RCC 7860 (cell line): ENCODE measurements around the gene MDFIC.

Source experiments
- DNase-seq: peaks from one replicate; pipeline ENCODE4 v3.0.0-alpha.2; 2015; ENCODE audit warnings: low spot score
- FAIRE-seq: peaks from 2 replicates; lab custom pipeline; 2012; peaks lifted over from hg19 to GRCh38; lab: Jason Lieb, UNC

MDFIC gene

DNA sequence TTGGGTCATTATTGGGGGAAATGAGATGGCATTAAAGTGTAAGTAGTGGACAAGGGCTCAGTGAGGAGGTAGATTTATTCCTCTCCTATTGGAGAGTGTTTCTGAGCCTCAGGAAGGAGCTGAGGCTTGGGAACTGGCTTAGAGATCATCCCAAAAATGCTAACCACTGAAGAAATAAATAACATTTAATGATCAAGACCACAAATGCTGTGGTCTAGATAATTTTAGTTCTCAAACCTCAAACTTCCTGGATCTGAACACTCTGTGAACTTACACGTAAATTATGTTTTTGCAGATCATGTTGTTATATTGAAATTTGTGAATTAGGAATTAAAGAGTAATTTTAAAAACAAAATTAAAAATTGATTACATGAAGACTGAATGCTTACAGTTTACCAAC is 27.3 kb downstream of the MDFIC start:
- no peak for DNase-seq
- FAIRE-seq = no peak

- DNase-seq (no peak), FAIRE-seq (no peak)
Measured at GRCh38 chr7:114952296-114952695, 30.4 kb downstream of the MDFIC start.

GRCh38 chr7:114953724-114954123 is 31.8 kb downstream of the MDFIC start:
- FAIRE-seq (no peak), DNase-seq (no peak)

GRCh38 chr7:114956702-114957101 is 34.8 kb downstream of the MDFIC start:
- FAIRE-seq = no peak
- no peak for DNase-seq

- FAIRE-seq (no peak), DNase-seq (no peak)
Measured at GRCh38 chr7:114957444-114957843, 35.5 kb downstream of the MDFIC start.

GRCh38 chr7:114959931-114960330 is 38.0 kb downstream of the MDFIC start:
- DNase-seq = no peak
- no peak for FAIRE-seq

DNA sequence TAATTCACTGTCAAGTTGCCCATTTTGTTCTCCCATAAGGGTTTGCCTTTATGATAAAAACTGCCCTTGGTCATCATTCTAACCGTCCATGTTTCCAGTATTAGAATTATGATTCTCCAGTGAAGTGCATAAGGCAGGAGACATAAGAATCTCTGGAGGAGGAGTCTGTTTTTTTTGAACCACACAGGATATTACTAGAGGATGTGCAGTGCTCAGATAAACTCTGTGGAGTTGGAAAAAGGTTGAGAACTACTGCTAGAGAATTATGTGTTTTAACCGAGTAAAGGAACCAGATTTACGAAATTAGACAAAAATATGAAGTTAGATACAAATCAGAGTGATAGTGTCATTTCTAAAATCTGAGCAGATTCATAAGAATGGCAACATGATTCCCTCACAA is 40.5 kb downstream of the MDFIC start:
- FAIRE-seq (no peak), DNase-seq (no peak)

DNA sequence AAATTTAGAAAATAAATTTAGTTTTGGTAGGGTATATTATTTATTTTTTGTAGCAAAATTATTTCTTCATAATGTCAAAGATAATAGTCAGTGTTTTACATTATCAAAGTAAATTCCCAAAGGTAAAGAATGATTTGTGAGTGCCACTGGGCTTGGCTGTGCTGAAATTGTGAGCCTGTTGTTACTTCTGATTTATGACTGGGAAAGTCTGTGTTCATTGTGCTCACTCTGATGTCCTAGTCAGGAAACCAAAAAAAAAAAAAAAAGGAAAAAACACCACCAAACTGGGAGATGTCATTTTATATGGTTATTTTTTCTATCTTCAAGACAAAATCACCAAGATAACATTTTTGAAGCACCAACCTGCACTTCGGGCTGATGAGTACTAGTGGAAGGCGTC is 44.3 kb downstream of the MDFIC start:
- FAIRE-seq (no peak), DNase-seq (no peak)

GRCh38 chr7:114969096-114969495 is 47.2 kb downstream of the MDFIC start:
- FAIRE-seq (no peak), DNase-seq (no peak)

DNA sequence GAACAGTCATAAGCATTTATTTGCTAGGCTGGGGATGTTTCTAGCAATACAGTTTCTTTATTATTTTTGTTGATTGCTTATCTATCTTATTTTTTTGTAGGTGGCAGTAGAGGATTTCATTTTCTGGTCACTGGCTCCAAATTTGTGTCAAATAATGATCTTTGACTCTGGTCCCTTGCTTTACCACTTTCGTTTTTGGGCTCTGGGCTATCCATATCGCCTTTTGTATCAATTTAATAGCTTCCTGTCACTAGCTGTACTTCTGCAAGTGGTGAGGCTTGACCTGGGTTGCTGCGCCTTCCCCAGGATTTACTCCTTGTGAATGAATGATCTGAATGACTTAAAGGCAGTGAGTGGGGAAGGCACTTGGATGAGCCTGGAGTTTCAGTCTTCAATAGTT is 48.4 kb downstream of the MDFIC start:
- FAIRE-seq (no peak), DNase-seq (no peak)

DNA sequence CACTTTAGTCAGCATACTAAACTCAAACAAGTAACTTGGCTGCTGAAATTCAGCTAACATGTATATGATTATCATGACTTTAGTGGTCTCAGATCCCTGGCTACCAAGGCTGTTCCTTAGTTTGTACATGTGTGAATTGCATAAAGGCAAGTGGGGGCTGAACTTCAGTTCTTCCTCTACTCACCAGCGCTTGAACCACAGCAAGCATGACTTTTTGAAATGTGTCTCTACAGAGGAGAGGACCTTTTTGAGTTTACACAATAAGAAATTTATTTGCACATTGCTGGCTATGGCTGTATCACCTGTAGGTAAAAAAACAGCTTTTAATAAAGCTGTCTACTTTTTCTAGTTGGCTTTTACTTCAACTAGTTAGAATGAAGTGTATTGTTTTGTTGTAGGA is 48.8 kb downstream of the MDFIC start:
- DNase-seq = no peak
- no peak for FAIRE-seq

DNA sequence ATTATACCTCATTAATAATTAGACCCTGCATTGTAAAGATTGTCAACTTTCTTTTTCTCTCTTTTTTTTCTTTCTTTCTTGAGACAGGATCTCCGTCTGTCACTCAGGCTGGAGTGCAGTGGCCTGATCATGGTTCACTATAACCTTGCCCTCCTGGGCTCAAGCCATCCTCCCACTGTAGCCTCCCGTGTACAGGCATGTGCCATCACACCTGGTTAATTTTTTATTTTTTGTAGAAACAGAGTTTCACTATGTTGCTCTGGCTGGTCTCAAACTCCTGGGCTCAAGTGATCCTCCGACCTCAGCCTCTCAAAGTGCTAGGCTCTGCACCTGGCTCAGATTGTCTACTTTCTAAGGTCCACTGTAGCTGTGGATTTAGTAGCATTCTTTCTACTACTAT is 50.7 kb downstream of the MDFIC start:
- FAIRE-seq = no peak
- DNase-seq = no peak

GRCh38 chr7:114973147-114973546 is 51.3 kb downstream of the MDFIC start:
- DNase-seq = no peak
- peak; percentile 91 for FAIRE-seq

- DNase-seq (no peak), FAIRE-seq (no peak)
Measured at GRCh38 chr7:114975401-114975800, 53.5 kb downstream of the MDFIC start.

DNA sequence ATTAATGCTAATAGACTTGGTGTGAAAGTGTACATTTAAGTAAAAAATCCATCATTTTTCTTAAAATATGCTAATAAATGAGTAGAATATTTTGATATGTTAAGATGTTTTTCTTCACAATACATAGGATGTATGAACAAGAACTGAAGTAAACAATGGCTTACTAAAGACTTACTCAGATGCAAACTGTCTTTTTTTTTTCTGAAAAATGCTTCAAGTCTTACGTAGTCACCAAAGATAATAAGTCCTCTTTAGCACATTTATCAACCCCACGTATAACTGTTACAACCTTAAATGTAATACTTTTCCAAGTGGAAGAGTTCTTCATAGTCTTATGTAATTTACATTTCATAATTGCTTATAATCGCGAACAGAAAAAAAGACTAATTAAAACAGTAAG is 54.8 kb downstream of the MDFIC start:
- DNase-seq (no peak), FAIRE-seq (peak; percentile 49)

DNA sequence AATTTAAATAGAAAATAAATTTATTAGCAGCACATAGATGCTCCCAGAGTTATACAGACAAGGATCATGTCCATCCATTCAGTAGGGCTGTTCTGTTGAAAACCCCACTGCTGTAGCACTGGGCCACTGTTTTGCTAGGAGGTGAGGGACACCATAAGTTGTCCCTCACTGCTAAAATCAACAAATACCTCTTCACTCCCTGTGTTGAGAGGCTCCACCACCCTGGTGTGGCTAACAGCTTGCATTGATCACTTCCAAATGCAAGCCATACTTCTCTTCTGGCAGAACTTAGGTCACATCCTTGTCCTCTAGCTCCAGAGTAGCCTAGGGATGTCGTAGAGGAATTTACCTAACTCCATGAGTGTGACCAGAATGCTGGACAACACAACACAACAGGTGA is 55.4 kb downstream of the MDFIC start:
- FAIRE-seq (no peak), DNase-seq (no peak)

DNA sequence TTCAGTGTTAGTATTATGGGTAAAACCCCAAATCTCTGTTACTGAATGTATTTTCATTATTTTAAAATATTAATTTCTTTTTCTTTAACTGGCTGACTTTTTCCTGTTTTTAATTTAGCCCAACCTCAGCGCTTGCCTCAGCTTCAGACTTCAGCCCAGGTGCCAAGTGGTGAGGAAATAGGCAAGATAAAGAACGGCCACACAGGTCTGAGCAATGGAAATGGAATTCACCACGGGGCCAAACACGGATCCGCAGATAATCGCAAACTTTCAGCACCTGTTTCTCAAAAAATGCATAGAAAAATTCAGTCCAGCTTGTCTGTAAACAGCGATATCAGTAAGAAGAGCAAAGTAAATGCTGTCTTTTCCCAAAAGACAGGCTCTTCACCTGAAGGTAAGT is 57.5 kb downstream of the MDFIC start:
- FAIRE-seq (peak; percentile 66), DNase-seq (no peak)

GRCh38 chr7:114979803-114980507 is 58.1 kb downstream of the MDFIC start:
- DNase-seq = no peak
- no peak for FAIRE-seq

DNA sequence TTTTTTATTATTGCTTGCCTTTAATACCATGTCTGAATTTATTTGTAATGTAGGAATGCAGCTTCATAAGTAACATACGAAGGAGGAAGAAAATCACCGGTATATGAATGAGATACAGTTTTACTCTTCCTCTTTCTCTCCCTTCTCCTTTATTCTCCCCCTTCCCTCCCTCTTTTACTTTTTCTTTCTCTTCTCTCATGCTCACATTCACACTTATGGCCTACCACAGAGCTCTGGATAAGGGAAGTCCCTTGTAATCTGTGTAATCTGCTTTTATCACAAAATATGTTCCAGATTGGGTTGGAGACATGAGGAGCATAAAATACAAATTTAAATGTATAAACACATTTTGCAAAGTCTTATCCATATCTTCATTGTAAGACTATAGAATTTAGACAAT is 59.4 kb downstream of the MDFIC start:
- no peak for FAIRE-seq
- no peak for DNase-seq

- no peak for FAIRE-seq
Measured at GRCh38 chr7:114985116-114985715, 63.3 kb downstream of the MDFIC start.

DNA sequence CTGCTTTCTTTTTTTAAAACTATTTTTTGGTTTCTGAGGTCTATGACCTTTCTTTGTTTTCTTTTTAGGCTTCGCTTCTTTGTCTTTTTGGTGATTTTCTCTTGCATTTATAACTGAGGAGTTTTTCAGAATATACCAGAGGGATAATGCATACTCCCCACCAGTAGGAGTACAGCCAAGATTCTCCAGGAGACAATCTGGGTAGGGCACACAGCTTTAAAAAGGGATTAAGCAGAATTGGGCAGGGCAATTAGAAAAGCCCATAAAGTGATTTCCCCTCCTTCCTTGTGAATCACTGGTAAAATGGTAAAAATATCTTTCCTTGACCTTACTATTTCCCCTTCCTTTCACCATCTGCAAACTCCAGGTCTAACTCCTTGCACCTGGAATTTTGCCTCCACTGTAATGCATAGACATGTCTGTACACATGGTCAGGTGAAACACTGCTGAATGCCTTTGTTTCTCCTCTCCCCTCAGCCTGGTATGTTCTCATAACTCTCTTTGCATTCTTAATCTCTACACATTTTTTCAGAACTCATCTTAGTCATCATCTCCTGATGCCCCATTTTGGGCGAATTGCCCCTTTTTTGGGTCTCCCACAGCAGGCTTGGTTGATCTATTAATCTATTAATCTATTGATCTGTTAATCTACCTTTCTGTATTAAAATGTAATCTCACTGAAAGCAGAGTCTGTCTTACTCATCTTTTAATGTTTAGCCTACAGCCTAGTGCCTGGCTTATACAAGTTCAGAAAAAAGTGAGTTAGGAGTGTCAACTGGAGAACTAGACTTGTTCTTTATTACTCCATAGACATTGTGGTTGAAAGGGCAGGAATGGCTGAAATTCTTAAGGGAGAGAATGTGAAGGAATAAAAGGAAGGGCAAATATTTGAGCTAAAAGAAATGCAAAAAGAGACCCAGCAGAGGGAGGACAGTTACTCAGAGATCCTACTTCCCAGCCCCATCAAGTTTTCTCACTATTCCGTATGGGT is 64.6 kb downstream of the MDFIC start:
- FAIRE-seq (peak; percentile 95), DNase-seq (peak; percentile 48)

More at GRCh38 chr7:114985116-114985715, 63.3 kb downstream of the MDFIC start:
- no peak for DNase-seq

- FAIRE-seq = no peak
- no peak for DNase-seq
Measured at GRCh38 chr7:114988026-114988425, 66.1 kb downstream of the MDFIC start.
